GM19438 (cell line): Measurements from ENCODE around the gene DGKB.

Source experiments
- ATAC-seq: cut with Tn5 transposase; IDR thresholded peaks from one replicate; pipeline ENCODE4 v1.9.1; 2021; ENCODE audit warnings: low read depth; ENCODE audit not compliant: unreplicated experiment

DGKB gene

GRCh38 chr7:14826426-14826825 is 76.1 kb downstream of the DGKB start:
- no peak for ATAC-seq

- no peak for ATAC-seq
Measured at GRCh38 chr7:14825912-14826311, 76.6 kb downstream of the DGKB start.

GRCh38 chr7:14822481-14822854 is 80.1 kb downstream of the DGKB start:
- ATAC-seq, result no peak

GRCh38 chr7:14821757-14822480 is 80.6 kb downstream of the DGKB start:
- no peak for ATAC-seq

GRCh38 chr7:14818871-14819270 is 83.7 kb downstream of the DGKB start:
- no peak for ATAC-seq

GRCh38 chr7:14817829-14818614 is 84.5 kb downstream of the DGKB start:
- no peak for ATAC-seq

GRCh38 chr7:14807507-14807906 is 95.0 kb downstream of the DGKB start:
- no peak for ATAC-seq

GRCh38 chr7:14806891-14807290 is 95.7 kb downstream of the DGKB start:
- no peak for ATAC-seq

- no peak for ATAC-seq
Measured at GRCh38 chr7:14805105-14805719, 97.3 kb downstream of the DGKB start.

GRCh38 chr7:14800664-14801063 is 101.9 kb downstream of the DGKB start:
- no peak for ATAC-seq

- ATAC-seq, result no peak
Measured at GRCh38 chr7:14793151-14793550, 109.4 kb downstream of the DGKB start.

GRCh38 chr7:14787551-14787950 is 115.0 kb downstream of the DGKB start:
- no peak for ATAC-seq

- ATAC-seq, result no peak
Measured at GRCh38 chr7:14786314-14786895, 116.1 kb downstream of the DGKB start.

GRCh38 chr7:14777806-14778205 is 124.7 kb downstream of the DGKB start:
- no peak for ATAC-seq

- no peak for ATAC-seq
Measured at GRCh38 chr7:14776266-14776665, 126.3 kb downstream of the DGKB start.

- no peak for ATAC-seq
Measured at GRCh38 chr7:14773729-14774271, 128.8 kb downstream of the DGKB start.

GRCh38 chr7:14770614-14771013 is 131.9 kb downstream of the DGKB start:
- ATAC-seq, result no peak

- ATAC-seq, result no peak
Measured at GRCh38 chr7:14769261-14769660, 133.3 kb downstream of the DGKB start.

GRCh38 chr7:14767716-14768425 is 134.7 kb downstream of the DGKB start:
- ATAC-seq, result no peak

GRCh38 chr7:14766747-14767146 is 135.8 kb downstream of the DGKB start:
- no peak for ATAC-seq
